HG02943 (cell line): ENCODE results near the gene F10.
"Not testable (repeated sequence)": the region's sequence is repeated elsewhere in the genome, so short reads cannot be mapped to it uniquely, and the experiment has no call there.

Experiments
- ATAC-seq: cut with Tn5 transposase; IDR thresholded peaks from one replicate; pipeline ENCODE4 v1.9.1; 2021; ENCODE audit warnings: mild to moderate bottlenecking, low read depth, moderate library complexity; ENCODE audit not compliant: unreplicated experiment

F10 gene

DNA sequence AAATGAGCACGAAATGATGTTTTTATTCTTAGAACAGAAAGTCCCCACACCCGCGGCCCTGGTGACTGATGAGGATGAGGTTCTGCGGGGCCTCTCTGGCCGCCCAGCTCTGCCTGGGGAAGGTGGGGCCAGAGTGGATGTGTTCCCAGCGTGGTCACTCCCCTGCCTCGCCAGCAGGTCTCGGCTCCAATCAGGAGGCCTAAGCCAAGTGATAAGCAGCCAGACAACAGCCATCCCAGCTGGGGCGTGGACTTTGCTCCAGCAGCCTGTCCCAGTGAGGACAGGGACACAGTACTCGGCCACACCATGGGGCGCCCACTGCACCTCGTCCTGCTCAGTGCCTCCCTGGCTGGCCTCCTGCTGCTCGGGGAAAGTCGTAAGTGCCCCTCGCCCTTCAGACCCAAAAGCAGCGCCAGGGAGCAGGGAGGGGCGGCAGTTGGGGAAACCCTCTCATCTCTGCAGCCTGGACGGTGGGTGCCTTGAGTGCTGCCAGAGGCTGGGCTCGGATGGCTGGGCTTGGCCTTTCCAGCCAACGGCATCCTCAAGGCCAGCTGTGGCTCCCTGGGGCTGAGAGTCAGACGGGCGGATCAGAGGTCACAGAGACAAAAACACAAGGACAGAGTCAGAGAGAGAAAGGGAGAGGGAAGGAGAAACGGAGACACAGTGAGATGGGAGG is at the start of gene F10:
Gene F10 (plus strand): TSS at position 250 of the 676 bp plus-strand sequence. CDS start 57 bp downstream, at position 307.
- no peak for ATAC-seq

DNA sequence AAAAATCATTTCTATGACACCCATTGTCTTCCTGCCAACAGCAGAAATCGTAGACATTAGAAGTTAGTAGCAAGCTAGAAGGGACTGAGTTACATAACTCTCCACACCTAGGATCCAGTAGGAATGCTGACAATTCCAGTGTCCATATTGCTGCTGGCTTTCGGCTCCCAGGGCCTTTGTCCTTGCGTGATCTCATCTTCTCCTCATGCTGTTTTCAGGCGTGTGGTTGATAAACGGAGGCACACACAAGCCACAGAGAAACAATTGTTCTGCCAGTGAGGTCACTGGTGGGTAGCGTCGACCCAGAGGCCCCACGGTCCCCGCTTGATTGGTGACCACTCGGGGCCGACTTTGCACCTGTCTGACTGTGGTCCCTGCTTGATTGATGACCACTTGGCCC is 48.7 kb upstream of the F10 start:
- no peak for ATAC-seq

DNA sequence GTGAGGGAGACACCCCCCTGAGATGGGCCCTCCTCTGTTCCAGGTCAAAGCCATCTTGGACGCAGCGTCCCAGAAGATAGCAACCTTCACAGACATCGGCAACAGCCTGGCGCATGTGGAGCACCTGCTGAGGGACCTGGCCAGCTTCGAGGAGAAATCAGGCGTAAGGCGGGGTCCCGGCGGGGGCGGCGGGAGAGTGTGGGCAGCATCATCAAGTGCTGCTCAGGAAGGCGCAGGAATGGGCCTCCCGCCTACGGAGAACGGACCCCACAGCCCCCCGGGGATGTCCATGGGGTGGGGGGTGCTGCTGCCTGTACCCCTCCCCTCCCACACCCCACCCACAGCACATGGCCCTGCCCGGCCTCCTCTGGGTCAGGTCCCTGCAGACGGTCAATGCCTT is 48.2 kb upstream of the F10 start:
- ATAC-seq = no peak

DNA sequence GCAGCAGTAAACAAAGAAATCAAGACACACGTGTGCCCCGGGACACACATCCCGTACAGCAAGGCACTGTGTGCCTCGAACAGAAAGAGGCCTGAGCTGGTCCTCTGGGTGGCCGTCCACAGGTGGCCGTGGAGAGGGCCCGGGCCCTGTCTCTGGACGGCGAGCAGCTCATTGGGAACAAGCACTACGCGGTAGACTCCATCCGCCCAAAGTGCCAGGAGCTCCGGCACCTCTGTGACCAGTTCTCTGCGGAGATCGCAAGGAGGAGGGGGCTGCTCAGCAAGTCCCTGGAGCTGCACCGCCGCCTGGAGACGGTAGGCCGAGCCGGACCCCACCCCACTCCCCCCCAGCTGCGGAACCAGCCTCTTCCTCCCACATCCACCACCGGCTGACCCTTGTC is 47.7 kb upstream of the F10 start:
- ATAC-seq = no peak

DNA sequence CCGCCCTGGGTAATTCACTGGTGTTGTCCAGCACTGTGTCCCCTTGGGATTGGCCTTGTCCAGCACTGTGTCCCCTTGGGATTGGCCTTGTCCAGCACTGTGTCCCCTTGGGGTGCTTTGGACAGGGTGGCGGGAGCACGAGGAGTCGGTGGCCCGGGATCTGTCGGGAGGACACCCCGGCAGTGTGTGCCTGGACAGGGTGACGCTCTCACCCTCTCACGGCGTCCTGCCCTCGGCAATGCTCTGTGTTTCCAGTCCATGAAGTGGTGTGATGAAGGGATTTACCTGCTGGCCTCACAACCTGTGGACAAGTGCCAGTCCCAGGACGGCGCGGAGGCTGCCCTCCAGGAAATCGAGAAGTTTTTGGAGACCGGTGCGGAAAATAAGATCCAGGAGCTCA is 46.9 kb upstream of the F10 start:
- ATAC-seq = no peak

DNA sequence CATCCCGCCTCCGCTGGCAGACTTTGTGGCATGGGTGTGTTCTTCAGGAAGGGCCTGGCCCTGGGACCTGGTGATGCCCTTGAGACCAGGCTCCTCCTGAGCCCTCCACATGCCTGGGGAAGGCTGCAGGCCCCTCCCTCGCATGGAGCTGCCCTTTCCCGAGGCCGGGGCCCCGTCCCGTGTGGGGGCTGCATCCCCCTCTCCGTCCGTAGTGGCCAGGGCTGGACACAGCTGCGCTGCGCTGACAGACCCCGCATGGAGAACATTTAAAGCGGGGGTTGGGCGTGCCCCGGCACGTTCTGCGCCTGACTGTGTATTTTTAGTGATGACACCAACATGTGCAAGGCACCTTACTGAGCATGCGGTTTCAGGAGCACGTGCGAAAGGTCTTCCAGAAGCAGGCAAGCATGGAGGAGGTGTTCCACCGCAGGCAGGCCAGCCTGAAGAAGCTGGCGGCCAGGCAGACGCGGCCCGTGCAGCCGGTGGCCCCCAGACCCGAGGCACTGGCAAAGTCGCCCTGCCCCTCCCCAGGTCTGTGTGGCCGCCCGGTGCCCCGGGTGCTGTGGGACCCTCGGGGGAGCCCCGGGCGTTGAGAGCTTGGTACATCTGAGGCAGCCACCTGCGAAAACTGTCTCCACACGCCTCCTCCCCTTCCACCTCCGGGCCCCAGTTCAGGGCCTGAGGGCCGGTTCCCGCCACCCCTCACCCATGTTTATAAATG is 45.8 kb upstream of the F10 start:
- no peak for ATAC-seq

DNA sequence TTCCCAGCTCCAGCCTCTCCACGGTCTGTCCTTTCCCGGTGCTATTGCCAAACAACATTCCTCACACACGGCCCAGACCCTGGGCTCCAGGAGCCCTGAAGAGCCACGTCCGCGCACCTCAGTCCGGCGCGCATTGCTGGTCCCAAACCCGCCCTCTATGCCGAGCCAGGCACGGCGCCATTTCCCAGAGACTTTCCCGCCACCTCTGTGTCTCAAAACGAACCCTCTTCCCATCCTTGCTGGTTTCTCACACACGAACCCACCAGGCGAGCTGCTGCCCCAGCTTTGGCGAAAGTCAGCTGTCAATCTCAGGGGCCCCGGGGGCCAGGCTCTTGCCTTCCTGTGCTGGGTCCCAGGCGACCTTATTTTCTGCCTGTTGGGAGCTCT is 45.0 kb upstream of the F10 start:
- no peak for ATAC-seq

DNA sequence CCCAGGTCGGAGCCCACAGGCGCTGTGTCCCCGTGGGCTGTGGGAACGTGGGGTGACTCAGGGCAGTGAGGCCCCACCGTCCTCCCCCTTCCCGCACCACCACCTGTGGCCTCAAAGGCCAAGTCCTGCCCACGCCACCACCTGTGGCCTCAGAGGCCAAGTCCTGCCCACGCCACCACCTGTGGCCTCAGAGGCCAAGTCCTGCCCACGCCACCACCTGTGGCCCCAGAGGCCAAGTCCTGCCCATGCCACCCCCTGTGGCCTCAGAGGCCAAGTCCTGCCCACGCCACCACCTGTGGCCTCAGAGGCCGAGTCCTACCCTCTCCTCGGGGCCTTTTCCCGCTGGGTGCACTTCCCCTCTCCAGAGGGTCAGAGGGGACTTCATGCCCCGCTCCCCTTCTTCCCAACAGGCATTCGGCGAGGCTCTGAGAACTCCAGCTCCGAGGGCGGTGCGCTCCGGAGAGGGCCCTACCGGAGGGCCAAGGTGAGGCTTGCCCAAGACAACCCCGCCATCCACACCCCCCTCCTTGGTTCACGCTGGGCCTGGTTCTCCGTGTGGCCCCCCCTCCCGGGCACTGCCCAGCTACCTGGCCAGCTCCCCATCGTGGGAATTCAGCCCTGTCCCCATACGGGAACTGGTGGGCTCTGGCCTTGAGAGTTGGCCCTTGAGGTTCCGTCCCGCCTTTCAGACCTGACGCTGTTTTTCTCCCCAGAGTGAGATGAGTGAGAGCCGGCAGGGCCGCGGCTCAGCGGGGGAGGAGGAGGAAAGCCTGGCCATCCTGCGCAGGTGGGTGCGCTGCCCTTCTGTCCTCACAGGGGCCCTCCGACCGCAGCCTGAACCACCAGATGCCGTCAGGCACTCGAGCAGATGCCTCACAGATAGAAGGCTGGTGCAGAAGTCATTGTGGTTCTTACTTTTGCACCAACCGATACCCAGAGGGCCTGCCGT is 44.4 kb upstream of the F10 start:
- no peak for ATAC-seq

DNA sequence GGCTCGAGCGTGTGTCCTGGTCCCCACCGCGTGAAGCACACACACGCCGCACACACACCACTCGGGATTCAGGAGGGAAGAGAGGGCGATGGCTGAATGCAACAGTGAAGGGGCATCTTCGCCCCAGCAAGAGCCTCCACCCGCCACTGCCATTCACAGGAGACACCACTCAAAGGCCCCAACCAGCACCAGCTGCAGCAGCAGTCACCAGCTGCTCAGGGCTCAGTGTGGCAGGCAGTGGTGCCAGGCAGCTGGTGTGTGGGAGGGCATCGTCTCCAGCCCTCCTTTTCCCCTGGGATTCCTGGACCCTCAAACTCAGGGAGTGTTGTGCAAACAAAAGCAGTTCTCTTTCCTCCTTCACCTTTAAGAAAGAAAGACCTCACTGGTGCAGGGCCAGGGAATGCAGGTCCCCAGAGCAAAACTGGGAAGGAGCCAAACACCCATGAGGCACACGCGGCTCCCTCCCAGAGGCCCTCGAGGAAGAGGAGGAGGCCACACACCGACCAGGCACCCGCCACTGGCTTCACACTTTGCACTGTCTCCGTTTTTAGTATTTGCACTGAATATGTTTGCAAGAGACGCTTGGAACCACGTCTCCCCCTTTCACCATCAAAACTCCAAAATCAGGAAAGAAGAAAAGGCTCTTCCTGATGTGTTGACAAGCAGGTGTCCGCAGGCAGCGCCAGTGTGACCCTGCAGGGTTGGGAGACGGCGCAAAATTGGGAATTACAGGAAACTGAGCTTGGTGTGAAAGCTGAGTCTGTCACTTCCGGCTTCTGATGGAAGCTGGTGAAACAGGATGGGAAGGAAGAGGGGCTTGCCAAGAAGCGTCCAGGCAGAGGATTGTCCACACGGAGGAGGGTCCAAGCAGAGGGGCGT is 43.5 kb upstream of the F10 start:
- ATAC-seq = no peak

DNA sequence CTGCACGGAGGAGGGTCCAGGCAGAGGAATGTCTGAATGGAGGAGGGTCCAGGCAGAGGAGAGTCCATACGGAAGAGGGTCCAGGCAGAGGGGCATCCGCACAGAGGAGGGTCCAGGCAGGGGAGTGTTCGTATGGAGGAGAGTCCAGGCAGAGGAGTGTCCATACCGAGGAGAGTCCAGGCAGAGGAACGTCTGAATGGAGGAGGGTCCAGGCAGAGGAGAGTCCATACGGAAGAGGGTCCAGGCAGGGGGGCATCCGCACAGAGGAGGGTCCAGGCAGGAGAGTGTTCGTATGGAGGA is 42.9 kb upstream of the F10 start:
- not testable (repeated sequence) for ATAC-seq

DNA sequence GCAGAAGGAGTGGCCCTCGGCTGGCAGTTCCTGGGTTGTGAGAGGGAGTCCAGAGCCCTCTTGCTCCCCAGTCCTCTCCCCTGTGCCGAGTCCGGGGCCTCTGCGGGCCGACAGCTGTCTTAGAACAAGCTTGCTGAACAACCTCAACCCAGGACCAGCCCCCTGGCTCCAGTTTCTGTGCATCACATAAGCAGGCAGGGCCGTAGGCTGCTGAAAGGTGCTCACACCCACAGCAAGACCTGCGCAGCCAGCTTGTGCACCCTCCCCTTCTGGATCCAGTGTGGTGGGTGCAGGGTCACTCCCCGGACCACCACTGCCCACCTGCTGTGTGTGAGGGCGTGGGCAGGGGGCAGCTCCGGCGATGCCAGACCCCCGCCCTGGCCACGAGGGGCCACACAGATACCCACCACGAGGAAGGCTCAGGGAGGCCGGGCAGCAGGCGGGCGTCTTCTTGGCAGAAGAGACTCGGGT is 42.2 kb upstream of the F10 start:
- ATAC-seq = no peak

DNA sequence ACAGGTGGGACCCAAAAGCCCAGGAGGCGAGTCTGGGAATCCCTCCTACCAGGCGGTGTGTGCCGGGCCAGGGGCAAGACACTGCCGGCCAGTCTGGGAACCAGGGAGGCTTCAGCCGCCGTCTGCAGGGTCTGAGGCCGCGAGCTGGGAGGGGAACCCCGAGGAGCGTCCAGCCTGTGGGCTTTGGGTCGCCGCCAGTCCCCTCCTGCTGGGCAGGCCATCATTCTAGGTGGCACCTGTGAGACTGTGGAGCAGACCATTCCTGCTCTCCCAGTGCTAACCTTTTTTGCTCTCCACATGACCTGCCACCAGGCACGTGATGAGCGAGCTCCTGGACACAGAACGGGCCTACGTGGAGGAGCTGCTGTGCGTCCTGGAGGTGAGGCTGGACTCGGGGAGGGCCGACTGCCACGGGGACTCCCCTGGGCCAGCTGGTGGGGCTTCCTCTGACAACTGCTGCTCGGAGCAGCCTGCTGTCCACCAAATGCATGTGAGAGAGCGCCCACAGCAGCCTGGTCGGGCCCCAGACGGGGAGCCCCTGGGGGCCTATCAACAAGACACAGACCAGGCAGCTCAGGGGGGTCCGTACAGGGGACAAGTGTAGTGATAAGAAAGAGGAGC is 41.6 kb upstream of the F10 start:
- ATAC-seq = no peak

DNA sequence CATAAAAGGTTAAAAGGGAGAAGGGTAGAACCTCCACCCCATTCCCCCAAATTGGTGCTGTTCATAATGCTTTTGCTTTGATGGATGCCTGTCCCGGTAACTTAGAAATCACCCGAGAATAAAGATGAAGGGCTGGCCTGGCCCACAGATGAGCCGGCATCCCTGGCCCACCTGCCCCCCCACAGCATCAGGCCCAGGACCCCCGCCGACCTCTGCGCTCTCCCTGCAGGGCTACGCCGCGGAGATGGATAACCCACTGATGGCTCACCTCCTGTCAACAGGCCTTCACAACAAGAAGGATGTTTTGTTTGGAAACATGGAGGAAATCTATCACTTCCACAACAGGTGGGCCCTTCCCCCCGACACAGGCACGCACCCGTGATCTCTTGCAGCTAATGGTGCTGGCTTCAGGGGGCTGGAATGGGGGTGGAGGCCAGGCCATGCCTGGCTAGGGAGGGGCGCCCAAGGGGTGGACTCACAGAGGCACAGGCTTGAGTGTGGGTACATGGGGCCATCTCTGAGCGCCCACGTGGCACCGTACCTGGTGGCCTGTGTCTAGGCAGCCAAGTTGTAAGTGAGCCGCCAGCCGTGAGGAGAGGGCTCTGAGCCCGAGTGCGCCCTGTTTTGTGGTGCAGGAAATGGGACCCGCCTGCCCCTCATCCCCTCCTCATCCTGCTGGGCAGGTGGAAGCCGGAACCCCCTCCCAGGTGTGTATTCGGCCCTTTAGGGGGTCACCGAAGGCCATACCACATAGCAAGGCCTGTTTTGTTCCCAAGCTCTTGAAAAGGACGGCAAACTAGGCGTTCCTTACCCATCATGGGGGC is 40.2 kb upstream of the F10 start:
- no peak for ATAC-seq

DNA sequence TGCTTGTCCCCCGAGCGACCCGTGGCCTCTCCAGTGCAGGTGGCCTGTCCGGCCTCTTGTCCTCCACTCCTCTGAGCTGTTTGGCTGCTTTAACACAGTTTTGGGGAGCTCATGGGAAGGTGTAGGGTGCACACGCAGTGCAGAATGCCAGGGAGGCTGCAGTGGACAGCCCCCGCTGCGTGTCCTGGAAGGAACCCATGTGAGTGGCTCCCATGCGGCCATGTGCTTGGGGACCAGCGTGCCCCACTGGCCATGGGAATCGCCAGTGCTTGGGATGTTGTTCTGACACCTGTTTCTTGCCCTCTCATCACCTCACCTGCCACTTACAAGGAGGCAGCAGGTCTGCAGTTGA is 39.6 kb upstream of the F10 start:
- no peak for ATAC-seq

DNA sequence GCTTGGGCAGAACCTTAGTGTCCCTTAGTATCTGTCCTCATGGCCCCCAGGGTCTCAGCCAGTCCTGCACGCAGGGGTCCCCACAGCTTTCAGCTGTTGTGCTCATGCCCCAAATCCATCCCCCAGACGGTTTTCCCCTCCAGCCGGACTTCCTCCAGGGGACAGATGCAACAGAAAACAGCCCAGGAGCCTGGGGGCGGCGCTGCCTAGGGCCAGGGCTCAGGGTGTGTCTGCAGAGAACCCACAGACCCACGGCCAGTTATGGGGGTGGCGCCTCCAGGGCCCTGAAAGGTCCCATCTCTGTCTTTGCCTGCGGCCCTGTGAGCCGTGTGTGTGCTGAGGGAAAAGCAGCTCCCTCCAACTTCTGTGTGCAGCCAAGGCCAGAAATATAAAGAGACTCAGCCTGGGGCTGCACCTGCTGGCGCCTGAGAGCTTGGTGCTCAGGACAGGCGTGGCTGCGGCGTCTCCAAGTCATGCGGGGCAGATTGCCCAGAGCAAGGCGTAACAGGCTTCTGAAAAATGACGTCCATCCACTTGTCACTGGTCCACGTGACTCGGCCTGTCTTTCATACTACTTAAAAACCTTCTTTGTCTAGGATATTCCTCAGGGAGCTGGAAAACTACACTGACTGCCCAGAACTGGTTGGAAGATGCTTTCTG is 39.1 kb upstream of the F10 start:
- no peak for ATAC-seq

DNA sequence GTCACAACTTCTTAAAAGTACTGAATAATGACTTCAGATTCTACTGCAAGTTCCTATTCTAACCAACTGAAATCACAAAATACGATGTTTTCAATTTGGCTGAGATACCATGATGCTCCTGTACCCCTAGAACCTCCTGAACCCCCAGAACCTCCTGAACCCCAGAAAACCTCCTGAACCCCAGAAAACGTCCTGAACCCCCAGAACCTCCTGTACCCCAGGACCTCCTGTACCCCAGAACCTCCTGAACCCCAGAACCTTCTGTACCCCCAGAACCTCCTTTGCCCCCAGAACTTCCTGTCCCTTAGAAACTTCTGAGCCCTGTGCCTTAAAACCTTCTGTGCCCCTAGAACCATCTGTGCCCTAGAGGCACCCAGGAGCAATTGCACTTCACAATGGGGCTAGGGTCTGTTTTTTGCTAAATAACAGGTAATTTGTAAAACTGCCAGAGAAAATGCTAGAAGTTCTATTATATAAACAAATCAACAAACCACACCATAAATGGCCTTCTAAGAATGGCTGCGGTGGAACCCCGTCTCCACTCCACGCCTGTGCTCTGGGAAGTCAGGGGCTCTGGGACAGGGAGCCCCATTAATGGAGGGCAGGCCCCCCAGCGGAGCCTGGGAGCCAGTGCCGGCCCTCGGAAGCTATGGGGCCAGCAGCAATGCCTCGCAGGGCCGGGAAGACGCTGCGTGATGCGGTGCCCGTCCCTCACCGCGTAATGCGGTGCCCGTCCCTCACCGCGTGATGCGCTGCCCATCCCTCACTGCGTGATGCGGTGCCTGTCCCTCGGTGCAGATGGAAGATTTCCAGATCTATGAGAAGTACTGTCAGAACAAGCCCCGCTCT is 38.3 kb upstream of the F10 start:
- no peak for ATAC-seq

DNA sequence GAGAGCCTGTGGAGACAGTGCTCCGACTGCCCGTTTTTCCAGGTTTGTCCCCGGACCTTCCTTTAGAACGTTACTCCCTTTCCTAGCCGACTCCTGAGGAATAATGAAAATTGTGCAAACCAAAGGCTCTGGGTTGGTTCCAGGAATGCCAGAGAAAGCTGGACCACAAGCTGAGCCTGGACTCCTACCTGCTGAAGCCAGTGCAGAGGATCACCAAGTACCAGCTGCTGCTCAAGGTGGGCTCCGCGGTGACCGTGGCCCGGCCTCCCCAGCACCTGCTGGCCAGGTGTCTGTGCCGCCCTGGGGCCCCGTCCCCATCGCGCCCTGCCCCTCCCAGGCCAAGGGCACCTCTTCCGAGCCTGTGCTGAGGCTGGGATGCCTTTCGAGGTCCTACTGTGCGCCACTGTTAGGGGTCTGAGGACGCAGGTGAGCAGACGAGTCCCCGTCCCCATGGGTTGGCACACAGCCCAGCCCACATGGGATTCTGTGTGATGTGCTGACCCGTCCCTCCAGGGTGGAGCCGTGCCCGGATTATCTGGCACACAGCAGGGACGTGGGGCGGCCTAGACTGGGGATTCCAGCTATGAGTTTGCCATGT is 37.6 kb upstream of the F10 start:
- ATAC-seq = no peak
